OCI-LY1 (cell line): ENCODE data around the gene DCLRE1C.

Experiments used
- H2AFZ ChIP-seq: fragments of 200-600 bp; sonication (generic), shearing (Covaris generic); 2 replicates; pipeline ENCODE4 v1.6.0; 2014; ENCODE audit warnings: antibody characterized with exemption, mild to moderate bottlenecking, low read length
- H3F3A ChIP-seq: fragments of 200-600 bp; sonication (generic), shearing (Covaris generic); 2 replicates; pipeline ENCODE4 v1.6.0; 2014; ENCODE audit warnings: mild to moderate bottlenecking, antibody characterized with exemption, low read length, moderate library complexity; ENCODE audit not compliant: insufficient read depth
- H3K27ac ChIP-seq: fragments of 200-600 bp; sonication (generic); 2 replicates; pipeline ENCODE4 v1.5.1; 2014; ENCODE audit warnings: low read length, mixed run types, mild to moderate bottlenecking, low read depth; ENCODE audit not compliant: poor library complexity, severe bottlenecking
- H3K27me3 ChIP-seq: fragments of 200-600 bp; sonication (generic); 2 replicates; pipeline ENCODE4 v1.6.0; 2014; ENCODE audit warnings: antibody characterized with exemption, mild to moderate bottlenecking, low read length, moderate library complexity; ENCODE audit not compliant: insufficient read depth
- H3K36me3 ChIP-seq: fragments of 200-600 bp; sonication (generic); 2 replicates; pipeline ENCODE4 v1.6.1; 2014; ENCODE audit warnings: mild to moderate bottlenecking, antibody characterized with exemption, low read length, moderate library complexity, mixed read lengths; ENCODE audit not compliant: insufficient read depth
- H3K4me1 ChIP-seq: fragments of 200-600 bp; sonication (generic); 2 replicates; pipeline ENCODE4 v1.5.1; 2014; ENCODE audit warnings: mild to moderate bottlenecking, low read length, moderate library complexity; ENCODE audit not compliant: insufficient read depth, severe bottlenecking
- H3K4me2 ChIP-seq: fragments of 200-600 bp; sonication (generic), shearing (Covaris generic); 2 replicates; pipeline ENCODE4 v1.6.1; 2014; ENCODE audit warnings: low read length
- H3K4me3 ChIP-seq: fragments of 200-600 bp; sonication (generic); 2 replicates; pipeline ENCODE4 v1.5.1; 2014; ENCODE audit warnings: low read length, low read depth, mild to moderate bottlenecking, mixed read lengths; ENCODE audit not compliant: poor library complexity, severe bottlenecking
- H3K79me2 ChIP-seq: fragments of 200-600 bp; shearing (Covaris generic); 2 replicates; pipeline ENCODE4 v1.6.1; 2016; ENCODE audit warnings: mixed run types, low read length, mixed read lengths; ENCODE audit not compliant: insufficient read depth
- H3K9ac ChIP-seq: fragments of 200-600 bp; sonication (generic), shearing (Covaris generic); 2 replicates; pipeline ENCODE4 v1.6.1; 2014; ENCODE audit warnings: mild to moderate bottlenecking, low read length, mixed read lengths
- H3K9me2 ChIP-seq: fragments of 200-600 bp; sonication (generic), shearing (Covaris generic); 2 replicates; pipeline ENCODE4 v1.6.1; 2014; ENCODE audit warnings: low read depth, mild to moderate bottlenecking, low read length, mixed read lengths
- H3K9me3 ChIP-seq: fragments of 200-600 bp; shearing (Covaris generic); 2 replicates; pipeline ENCODE4 v1.6.1; 2014; ENCODE audit warnings: low read length, mixed read lengths
- H4K20me1 ChIP-seq: fragments of 200-600 bp; sonication (generic), shearing (Covaris generic); 2 replicates; pipeline ENCODE4 v1.6.0; 2016; ENCODE audit warnings: mild to moderate bottlenecking, low read length; ENCODE audit not compliant: insufficient read depth
- EZH2 ChIP-seq: fragments of 200-600 bp; sonication (generic), shearing (Covaris generic); IDR thresholded peaks from 2 replicates; pipeline ENCODE4 v1.8.0; 2017; ENCODE audit warnings: borderline replicate concordance, mixed run types, mild to moderate bottlenecking, antibody characterized with exemption, low read length, moderate library complexity, mixed read lengths
- TF ChIP-seq, protein P1 (sequence below): fragments of 200-600 bp; sonication (generic), shearing (Covaris generic); IDR thresholded peaks from 2 replicates; pipeline ENCODE4 v1.5.1; 2017; ENCODE audit warnings: mild to moderate bottlenecking, antibody characterized with exemption, low read length, moderate library complexity, mixed read lengths

DCLRE1C gene

DNA sequence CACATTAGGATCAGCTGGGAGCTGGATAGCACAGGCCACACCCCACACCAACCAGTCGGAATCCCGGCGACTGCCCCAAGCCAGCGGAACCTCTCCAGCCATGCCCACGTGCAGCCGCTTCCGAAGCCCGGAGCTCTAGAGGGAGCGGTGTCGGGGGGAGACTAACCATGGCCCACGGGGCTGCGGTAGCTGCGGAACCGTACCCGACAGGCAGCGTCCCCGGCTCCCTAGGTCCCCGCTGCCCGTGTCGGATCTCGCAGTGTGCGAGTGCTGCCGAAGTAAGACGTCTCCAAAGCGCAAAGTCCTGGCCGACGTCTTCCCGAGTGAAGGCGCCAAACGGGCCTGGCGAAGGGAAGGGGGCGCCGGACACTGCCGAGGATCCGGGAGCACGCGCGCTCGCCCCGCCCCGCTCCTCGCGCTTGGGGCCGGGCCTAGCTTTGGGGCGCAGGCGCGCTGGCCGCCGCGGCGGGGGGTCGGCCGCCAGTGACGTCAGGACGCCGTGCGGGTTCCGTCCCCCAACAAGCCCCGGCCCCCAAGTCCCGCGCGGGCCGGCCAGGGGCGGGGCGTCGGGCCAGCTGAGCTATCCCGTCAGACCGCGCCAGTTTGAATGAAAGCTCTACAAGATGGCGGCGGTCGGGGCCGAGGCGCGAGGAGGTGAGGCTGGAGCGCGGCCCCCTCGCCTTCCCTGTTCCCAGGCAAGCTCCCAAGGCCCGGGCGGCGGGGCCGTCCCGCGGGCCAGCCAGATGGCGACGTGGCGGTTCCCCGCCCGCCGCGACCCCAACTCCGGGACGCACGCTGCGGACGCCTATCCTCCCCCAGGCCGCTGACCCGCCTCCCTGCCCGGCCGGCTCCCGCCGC is 75.4 kb downstream of the DCLRE1C start, which contains the start of gene SUV39H2:
Gene SUV39H2 (plus strand): TSS at position 601 of the 858 bp plus-strand sequence. CDS start 23 bp downstream, at position 624.
- peak within 1 kb of the TSS; percentile 81 for H3K4me3 ChIP-seq
- peak within 1 kb of the TSS; percentile 91 for H3K9ac ChIP-seq
- H3K4me2 ChIP-seq: peak within 1 kb of the TSS; percentile 93
- H3K4me1 ChIP-seq: peaks cover 30% of the 10 kb centered on the region
- 0 out of 2 replicates have a peak, but pooled peaks cover 2% of the 10 kb centered on the region for H3F3A ChIP-seq
- no peaks in the 10 kb centered on the region for H3K9me2 ChIP-seq
- no peak within 1 kb of the TSS; the same call in 1 of the 2 replicates for H2AFZ ChIP-seq
- peaks cover 51% of the 10 kb centered on the region for H3K79me2 ChIP-seq
- H3K36me3 ChIP-seq: peaks cover 18% of the 10 kb centered on the region; the same call in 1 of the 2 replicates
- H4K20me1 ChIP-seq: no peaks in the 10 kb centered on the region
- H3K9me3 ChIP-seq: no peaks in the 10 kb centered on the region
- TF ChIP-seq EZH2: no peak
- TF ChIP-seq, protein P1, sequence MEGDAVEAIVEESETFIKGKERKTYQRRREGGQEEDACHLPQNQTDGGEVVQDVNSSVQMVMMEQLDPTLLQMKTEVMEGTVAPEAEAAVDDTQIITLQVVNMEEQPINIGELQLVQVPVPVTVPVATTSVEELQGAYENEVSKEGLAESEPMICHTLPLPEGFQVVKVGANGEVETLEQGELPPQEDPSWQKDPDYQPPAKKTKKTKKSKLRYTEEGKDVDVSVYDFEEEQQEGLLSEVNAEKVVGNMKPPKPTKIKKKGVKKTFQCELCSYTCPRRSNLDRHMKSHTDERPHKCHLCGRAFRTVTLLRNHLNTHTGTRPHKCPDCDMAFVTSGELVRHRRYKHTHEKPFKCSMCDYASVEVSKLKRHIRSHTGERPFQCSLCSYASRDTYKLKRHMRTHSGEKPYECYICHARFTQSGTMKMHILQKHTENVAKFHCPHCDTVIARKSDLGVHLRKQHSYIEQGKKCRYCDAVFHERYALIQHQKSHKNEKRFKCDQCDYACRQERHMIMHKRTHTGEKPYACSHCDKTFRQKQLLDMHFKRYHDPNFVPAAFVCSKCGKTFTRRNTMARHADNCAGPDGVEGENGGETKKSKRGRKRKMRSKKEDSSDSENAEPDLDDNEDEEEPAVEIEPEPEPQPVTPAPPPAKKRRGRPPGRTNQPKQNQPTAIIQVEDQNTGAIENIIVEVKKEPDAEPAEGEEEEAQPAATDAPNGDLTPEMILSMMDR: no peak
- H3K27ac ChIP-seq: peak within 1 kb of the TSS; percentile 41
- no peaks in the 10 kb centered on the region for H3K27me3 ChIP-seq

DNA sequence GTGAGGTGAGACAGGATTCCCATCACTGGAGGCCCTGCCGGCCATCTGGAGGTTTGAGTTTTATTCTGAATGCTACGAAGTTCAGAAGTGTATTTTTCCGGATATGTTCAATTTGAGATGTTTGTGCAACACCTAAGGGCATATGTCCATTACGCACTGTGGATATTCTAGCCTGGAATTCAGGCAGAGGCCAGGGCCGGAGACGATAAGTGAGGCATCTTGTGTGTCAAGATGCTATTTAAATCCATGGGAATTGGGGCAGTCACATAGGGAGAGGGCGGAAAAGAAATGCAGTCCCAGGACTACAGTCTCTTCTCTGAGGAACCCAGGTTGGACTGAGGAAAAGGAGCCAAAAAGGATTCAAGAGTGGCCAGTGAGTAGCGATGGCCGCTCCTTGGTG is 77.1 kb downstream of the DCLRE1C start:
- 0 out of 2 replicates have a peak, but pooled peaks cover 2% of the 10 kb centered on the region for H3F3A ChIP-seq
- TF ChIP-seq EZH2: no peak
- TF ChIP-seq, protein P1: no peak
- H3K27ac ChIP-seq: no peak overlapping the region
- H3K9me3 ChIP-seq: no peaks in the 10 kb centered on the region
- peak overlapping the region; percentile 81; the same call in 1 of the 2 replicates for H3K9ac ChIP-seq
- H3K36me3 ChIP-seq: peaks cover 8% of the 10 kb centered on the region; the same call in 1 of the 2 replicates
- H3K9me2 ChIP-seq: no peaks in the 10 kb centered on the region
- H2AFZ ChIP-seq: no peak overlapping the region
- peaks cover 30% of the 10 kb centered on the region for H3K4me1 ChIP-seq
- peak overlapping the region; percentile 81 for H3K4me3 ChIP-seq
- peak overlapping the region; percentile 81 for H3K4me2 ChIP-seq
- no peaks in the 10 kb centered on the region for H3K27me3 ChIP-seq
- no peaks in the 10 kb centered on the region for H4K20me1 ChIP-seq
- peaks cover 37% of the 10 kb centered on the region for H3K79me2 ChIP-seq

DNA sequence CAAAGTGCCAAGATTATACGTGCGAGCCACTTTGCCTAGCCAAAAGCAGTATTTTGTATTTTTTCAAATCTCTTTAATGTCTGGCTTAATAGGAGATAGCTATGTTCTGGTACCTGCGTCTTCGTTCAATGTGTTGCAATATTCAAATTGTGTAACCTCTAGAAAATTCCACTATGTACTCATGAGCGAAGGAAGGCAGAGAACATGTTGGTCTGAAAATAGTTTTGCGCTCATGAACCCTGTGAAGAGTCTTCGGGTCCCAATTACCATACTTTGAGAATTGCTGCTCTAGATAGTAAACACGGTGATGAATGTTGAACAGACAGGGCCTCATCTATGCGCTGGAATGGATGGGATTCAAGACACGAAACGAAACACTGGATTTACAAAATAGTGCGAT is 78.0 kb downstream of the DCLRE1C start:
- TF ChIP-seq EZH2: no peak
- TF ChIP-seq, protein P1: no peak
- Histone ChIP-seq H3K36me3 (peaks cover 6% of the 10 kb centered on the region; the same call in 1 of the 2 replicates), H3K4me2 (no peak overlapping the region), H3K79me2 (peaks cover 29% of the 10 kb centered on the region), H4K20me1 (no peaks in the 10 kb centered on the region), H3K9me3 (no peaks in the 10 kb centered on the region), H3K4me1 (peaks cover 26% of the 10 kb centered on the region), H3K27me3 (no peaks in the 10 kb centered on the region), H3K9me2 (no peaks in the 10 kb centered on the region), H3K9ac (no peak overlapping the region), H3K27ac (no peak overlapping the region), H3F3A (0 out of 2 replicates have a peak, but pooled peaks cover 2% of the 10 kb centered on the region), H2AFZ (no peak overlapping the region), H3K4me3 (no peak overlapping the region)
